Measurements from ENCODE around the gene SLC22A4.
A peak's percentile ranks its signal among the peaks of the same experiment; 100 is the strongest.

Gene SLC22A4

DNA sequence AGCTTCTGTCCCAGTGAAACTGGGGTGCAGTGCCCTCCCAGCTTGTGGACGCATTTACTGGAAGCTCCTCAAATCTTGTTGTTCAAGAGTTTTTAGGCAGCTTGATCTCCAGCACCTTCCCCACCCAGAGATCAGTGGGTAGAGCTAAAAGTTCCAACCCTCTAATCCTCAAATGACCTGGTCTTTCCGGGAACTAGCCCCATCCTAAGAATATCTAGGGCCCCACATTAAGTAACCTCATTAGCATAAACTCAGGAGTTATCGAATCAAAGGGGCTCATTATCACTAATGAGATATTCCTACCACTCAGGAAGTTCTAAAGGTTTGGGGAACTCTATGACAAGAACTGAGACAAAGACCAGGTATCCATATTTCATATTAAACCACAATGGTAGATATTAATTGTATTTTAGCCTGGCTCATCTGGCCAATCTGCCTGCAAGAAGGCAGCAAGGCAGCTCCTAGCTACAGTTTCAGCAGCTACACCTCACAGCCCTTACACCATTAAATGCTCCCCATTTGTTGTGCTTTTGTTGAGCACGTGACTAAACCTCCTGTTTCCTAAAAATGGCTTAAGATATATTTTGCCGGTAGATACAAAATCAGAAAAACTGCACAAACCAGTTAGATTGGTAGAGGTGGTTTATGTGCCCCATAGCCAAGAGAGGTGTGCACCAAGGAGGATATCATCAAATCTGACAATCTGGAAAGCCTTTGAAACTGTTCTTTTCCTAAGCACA is 50.8 kb downstream of the SLC22A4 start:
- no peak for DNase-seq

DNA sequence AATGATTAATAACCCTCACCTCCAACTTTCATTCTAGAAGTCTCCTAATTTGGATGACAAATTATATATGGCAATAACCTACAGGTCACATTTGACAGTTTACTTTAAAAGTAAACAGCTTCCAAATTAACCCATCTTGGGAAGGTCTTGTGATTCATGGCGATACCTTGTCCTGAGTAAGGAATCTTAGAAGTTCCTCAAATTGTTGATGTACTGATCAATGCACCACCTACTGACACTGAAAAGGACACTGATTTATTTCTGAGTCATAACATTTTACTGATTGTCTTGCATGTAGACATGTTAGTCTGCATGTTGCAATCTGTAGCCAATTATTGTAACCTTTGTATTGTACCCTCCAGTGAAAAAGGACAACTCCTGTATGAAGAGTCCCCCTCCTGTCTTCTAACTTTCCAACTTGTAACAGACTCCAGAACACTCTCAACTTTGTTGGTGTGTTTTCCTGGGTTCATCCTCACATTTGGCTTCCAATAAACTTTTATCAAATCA is 59.3 kb downstream of the SLC22A4 start:
- no peak for DNase-seq

DNA sequence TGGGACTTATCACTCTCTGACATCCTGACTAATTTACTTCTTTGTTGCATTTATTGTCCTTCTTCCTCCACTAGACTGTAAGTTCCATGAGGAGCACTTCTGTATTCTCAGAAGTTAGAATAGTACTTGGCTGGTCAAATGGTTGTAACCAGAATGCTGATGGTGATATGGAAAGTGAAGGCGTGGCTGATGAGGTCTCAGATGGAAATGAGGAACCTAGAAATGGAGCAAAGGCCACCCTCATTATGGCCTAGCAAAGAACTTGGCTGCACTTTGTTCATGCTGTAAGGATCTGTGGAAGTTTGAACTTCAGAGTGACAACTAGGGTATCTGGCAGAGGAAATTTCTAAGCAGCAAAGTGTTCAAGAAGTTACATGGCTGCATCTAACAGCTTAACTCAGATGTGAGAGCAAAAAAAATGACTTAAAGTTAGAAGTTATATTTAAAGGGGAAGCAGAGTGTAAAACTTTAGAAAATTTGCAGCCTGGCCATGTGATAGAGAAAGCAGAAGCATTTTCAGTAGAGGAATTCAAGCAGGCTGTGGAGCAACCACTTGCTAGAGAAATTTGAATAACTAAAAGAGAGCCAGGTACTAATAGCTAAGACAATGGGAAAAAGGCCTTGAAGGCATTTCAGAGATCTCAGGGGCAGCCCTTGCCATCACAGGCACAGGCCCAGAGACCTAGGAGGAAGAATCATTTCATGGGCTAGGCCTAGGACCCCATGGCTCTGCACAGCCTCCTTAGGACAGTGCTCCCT is 60.4 kb downstream of the SLC22A4 start:
- no peak for DNase-seq

DNA sequence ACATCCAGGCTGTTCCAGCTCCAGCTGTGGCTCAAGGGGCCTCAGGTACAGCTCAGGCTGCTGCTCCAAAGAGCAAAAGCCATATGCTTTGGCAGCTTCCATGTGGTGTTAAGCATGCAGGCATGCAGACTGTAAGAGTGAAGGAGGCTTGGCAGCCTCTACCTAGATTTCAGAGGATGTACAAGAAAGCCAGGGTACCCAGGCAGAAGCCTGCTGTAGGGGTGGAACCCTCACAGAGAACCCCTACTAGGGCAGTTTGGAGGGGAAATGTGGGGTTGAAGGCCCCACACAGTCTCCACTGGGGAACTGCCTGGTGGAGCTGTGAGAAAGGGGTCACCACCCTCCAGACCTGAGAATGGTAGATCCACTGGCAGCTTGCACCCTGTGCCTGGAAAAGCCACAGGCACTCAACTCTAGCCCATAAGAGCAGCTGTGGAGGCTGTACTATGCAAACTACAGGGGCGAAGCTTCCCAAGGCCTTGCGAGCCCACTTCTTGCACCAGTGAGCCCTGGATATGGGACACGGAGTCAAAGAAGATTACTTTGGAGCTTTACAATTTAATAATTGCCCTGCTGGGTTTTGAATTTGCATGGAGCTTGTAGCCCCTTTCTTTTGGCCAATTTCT is 61.1 kb downstream of the SLC22A4 start:
- DNase-seq, result no peak

DNA sequence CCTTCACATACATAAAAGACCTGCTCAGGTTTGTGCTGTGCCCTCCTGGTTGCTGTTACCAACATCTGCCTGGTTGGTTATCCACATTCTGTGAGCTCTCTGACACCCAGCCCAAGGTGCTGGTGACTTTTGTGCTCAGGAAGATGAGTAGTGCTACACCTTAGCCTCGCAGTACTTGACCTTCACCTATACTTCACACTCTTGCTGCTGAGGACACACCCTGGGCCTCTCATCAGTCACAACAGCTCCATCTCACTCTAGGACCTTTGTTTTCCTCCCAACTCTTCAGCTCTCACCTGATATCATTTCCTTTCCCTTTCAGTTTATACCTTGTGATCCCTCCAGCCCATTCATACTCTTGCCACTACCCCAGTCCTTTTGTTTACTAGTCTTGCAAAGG is 64.6 kb downstream of the SLC22A4 start:
- no peak for DNase-seq

DNA sequence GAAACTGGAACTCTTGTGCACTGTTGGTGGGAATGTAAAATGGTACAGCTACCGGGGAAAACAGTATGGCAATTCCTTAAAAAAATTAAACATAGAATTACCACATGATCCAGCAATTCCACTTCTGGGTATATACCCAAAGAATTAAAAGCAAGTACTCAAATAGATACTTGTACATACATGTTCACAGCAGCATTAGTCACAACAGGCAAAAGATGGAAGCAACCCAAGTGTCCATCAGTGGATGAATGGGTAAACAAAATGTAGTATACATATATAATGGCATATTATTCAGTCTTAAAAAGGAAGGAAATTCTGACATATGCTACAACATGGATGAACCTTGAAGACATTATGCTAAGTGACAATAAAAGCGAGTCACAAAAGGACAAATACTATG is 67.9 kb downstream of the SLC22A4 start:
- no peak for DNase-seq

DNA sequence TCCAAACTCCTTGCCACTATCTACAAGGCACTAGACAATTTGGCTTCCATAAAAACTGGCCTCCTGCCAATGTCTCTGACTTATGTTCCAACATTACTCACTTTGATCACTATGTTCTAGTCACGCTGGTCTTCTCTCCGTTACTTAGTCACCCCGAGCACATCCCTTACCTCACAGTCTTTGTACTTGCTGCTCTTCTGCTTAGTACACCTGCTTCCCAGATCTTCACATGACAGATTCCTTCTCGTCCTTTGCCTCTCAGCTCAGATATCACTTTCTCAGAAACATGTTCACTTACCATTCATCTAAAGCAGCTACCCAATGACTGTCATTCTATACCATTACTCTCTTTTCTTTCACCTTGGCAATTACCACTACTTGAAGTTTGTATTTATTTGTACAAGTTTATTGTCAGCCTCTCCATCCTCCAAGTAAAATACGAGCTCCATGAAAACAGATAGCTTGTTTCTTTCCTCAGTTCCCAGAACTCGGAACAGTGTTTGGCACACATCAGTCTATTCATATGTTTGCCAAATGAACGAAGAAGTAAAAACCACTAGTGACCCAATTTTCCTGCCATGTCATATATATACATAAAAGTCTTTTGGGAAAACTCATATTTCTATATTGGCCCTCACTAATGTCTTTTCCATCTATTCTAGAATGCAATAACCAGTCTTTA is 69.4 kb downstream of the SLC22A4 start:
- DNase-seq, result no peak

DNA sequence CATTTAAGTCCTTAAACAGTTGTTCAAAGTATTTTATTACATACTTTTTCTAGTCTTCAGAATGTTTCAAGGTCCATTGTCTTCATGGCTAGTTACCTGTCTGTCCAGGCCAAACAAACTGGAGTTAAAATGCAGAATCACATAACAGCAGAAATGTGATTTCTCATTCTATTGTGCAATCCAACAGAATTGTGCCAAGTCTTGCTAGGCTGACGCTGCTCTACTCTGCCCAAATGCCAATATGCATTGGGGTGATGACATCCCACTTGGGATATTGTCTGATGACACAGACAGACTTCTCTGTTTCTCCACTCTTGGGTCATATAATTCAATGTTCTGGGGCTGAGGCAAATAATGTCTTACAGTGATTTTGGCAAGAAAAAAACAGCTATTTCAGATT is 70.1 kb downstream of the SLC22A4 start:
- DNase-seq, result no peak

DNA sequence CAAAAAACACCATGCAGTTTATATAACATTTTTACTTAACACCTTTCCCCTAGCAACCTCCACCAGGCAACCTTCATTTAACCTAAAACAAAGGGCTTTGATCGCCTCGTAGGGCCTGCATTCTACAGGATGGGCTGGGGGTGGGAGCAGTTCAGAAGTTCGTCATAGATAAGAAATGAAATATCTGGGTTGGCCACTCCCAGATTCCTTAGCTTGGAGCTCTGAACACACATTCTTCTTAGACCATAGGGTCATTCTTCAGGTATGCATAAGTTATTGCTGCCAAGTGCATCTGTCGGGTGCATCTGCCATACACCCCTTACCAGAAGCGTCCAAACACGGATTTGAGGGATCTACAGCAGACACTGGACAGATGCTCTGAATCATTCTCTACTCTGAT is 71.0 kb downstream of the SLC22A4 start:
- no peak for DNase-seq

DNA sequence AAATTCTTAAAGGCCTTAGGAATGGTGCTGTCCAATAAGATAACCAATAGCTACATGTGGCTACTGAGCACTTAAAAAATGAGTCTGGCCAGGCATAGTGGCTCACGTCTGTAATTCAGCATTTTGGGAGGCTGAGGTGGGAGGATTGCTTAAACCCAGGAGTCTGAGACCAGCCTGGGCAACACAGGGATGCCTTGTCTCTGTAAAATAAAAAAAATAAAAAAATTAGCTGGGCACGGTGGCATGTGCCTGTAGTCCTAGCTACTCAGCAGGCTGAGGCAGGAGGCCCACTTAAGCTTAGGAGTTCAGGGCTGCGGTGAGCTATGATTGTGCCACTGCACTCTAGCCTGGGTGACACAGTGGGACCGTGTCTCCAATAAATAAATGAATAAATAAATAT is 74.0 kb downstream of the SLC22A4 start:
- DNase-seq, result no peak

DNA sequence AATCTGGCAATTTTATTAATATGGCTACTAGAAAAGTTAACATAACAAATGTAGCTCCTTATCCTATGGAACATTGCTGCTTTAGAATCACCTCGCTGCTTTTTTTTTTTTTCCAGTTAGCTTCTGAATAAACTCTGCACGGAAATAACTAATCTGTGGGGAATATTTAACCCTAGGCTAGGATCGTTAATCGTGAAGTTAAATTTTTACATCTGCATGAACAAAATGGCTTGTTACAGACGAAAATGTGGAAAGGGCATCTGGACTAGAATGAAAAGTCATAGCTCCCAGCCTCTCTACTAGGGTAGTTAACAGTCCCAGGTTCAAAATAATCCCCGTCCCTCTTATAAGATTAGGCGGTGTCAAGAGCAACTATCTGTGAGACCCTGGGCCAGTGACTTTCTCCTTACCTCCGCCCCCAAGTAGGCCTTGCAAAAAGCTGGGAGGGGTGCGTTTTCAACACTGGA is 74.8 kb downstream of the SLC22A4 start:
- no peak for DNase-seq

DNA sequence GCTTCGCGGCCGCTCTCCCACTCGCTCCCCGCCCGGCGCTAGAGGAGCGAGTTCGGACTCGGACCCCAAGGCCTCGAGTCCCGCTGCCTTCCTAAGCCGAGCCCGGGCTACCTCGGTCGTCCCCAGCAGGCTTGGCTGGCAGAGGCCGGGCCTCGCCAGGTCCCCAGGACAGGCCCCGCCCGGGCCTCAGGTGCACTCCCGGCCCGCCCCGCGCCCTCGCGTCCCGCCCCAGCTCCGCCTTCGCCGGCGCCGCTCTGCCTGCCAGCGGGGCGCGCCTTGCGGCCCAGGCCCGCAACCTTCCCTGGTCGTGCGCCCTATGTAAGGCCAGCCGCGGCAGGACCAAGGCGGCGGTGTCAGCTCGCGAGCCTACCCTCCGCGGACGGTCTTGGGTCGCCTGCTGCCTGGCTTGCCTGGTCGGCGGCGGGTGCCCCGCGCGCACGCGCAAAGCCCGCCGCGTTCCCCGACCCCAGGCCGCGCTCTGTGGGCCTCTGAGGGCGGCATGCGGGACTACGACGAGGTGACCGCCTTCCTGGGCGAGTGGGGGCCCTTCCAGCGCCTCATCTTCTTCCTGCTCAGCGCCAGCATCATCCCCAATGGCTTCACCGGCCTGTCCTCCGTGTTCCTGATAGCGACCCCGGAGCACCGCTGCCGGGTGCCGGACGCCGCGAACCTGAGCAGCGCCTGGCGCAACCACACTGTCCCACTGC is 75.4 kb downstream of the SLC22A4 start, which contains the start of gene SLC22A5:
TSS of gene SLC22A5 (plus strand) at position 237 of the 707 bp plus-strand sequence. CDS start at position 500, 263 bp downstream.
- DNase-seq, result peak; percentile 58

DNA sequence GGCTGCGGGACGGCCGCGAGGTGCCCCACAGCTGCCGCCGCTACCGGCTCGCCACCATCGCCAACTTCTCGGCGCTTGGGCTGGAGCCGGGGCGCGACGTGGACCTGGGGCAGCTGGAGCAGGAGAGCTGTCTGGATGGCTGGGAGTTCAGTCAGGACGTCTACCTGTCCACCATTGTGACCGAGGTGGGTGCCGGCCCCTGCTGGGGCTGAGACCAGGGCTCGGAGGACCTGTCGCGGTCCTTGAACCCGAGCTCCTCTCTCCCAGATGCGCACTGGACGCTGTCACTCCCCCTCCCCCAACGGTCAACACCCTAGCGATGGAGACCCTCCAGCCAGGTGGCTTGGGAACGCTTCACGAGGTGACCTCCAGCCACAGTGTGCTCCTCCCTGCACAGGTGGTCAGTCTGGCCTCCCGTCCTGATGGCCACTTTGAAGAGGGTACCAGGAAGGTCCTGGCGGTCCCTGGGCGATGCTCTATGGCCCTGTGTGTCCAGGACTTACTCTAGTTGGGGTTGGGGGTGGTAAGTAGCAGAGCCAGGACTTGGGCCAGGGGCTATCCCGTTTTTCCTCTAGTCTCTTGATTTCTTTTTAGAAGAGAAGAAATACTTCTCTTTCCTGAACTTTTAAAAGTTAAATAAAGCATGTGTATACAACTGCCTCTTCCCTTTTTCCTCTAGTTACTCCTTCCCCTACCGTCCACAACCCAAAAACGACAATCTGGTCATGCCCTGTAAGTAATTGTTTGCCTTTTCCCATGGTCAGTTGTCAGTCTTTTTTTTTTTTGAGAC is 76.2 kb downstream of the SLC22A4 start:
- DNase-seq, result no peak

DNA sequence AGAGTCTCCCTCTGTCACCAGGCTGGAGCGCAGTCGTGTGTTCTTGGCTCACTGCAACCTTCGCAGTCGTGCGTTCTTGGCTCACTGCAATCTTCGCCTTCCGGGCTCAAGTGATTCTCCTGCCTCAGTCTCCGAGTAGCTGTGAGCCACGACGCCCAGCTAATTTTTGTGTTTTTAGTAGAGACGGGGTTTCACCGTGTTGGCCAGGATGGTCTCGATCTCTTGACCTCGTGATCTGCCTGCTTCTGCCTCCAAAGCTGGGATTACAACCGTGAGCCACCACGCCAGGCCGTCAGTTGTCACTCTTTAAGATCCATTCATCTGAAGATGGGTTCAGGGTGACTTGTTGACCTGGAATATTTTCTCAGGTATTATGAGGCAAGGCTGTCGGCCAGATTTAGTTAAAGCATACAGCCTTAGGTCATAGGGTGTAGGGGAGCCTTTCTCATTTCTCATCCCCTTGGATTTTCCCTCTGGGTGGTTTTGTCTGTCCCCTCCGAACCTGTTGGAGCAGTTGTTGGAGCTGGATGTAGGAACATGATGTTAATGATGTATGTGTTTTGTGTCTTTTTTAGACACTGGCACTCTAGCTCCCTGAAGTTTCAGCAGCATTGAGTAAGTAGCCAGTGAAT is 76.9 kb downstream of the SLC22A4 start:
- DNase-seq, result no peak

DNA sequence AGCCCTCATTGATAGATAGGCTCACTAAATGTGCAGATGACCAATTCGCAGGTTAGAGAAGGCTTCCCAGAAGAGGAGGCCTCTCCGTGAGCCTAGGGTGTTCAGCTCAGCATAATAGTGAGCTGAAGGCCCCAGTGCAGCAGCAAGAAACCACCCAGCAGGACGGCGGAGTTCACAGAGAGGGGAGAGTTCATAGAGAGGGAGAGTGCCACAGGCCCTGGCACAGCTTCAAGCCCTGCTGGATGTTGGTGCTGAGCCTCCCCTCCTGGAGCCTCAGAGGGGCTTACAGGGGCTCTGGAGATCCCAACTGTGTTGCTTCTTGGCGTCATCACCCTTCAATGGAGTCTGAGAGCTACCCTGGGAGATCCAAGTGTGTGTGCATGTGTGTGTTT is 77.4 kb downstream of the SLC22A4 start:
- no peak for DNase-seq

DNA sequence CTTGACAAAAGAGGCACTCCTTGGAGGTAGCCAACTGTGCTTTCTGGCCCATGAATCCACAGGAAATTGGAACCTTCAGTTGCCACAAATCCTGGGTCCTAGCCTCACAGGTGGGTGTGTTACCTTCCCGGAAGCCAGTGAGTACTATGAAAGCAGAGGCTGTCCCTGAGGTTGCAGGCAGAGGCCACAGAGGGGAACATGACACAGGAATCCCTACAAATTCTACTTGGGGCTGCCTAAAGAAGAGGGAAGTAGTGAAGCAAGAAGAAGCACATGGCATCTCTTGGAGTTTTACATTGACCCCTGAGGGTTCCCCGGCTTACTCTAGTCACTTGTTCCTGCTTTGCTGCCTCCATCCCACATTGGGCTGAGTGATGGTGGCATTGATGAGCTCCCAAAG is 77.9 kb downstream of the SLC22A4 start:
- no peak for DNase-seq

DNA sequence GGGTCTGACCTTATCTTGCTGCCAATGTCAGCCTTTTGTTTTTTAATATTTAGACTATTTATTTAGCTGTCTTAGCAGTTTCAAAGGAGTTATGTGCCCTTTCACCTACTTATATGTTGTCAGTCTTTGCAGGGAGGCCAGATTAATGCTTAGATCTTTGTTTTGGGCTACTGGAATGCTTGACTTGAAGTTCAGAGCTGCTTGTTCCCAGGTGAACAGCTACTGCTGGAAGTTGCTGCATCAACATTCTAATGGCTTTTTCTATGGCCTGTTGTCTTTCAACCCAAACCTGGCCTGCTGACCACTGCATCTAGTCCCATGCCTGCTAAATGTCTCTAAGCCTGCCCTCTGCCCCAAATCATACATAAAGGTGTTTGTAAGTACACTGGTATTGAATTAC is 78.3 kb downstream of the SLC22A4 start:
- no peak for DNase-seq

DNA sequence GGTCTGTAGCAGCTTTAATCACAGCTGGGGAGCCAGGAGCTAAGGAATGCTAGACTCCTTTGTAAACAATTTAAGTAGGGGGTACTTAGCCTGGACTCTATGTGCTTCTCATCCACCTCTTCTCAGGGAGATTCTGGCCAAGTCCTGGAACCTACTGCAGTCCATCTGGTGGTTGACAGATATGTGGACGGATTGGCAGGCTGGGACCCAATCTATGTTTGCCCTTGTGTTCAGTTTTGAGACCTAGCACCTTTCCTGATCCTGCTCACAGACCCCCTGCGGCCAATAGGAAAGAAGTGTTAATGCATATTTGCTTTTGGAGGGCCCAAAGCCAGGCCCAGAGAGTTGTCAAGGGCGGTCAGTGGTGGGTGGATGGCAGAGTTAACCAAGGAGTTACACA is 81.8 kb downstream of the SLC22A4 start:
- no peak for DNase-seq

DNA sequence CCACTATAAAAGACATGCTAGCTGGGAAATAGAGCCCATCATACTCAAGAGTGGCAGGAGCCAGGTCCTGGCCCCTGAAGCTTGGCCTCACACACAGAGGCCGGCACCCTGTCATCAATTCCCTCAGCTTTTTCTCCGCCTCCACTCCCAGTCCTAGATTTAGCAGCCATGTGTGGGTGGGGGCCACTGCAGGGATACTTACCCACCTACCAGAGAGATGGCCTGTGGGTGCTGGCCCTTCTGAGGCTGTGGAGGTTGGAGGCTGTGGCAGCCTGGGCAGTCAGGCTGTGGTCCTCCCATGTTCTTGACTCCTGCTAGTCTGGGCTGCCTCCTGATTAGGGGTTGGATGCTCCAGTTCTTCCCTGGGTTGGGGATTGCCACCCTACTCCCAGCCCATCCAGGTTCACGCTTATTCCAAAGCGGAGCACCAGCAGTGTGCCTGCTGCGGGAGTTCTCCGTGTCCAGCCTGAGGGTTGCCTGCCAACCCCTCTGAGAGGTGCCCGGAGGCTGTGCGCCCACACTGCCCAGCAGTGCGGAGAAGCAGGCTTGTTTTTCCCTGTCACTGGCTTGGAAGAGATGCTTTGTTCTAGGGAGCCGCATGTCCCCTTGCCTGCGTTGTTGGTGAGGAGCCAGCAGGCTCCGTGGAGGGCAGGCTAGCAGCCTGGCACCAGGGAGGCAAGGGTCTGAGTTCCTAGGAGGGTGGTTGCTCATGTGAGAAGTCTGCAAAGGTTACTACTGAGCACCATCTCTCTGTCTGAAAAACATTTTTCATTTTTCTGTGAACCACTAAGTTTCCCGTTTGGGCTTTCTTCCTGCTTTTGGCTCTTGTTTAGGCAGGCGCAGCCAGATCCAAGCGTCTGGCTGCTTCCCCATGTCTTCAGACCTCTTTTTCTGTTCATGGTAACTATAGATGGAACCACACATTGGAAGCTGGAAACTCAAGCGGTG is 82.8 kb downstream of the SLC22A4 start:
- DNase-seq, result no peak

DNA sequence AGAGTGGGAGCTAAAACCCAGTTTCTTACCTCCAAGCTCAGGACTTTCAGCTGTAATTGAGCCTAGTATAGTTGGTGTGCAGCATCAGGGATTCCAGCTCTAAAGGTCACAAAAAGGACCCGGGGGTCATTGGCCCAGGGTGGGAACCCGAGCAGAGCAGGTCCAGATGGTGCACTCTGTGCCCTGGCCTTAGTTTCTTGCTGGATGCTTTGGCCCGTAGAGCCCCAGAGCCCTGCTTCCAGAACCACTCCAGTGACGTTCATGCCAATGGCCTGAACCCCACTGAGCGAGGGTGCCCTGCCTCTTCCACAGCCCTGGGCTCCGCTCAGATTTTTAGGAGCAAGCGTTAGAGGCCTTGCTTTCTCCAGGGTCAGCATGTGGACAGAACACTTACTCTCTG is 83.5 kb downstream of the SLC22A4 start:
- no peak for DNase-seq
